GM19035 (cell line): ENCODE data around the gene ZNF568.

ENCODE experiments used
- ATAC-seq: cut with Tn5 transposase; IDR thresholded peaks from one replicate; pipeline ENCODE4 v1.9.1; 2021; ENCODE audit not compliant: unreplicated experiment

ZNF568 gene

DNA sequence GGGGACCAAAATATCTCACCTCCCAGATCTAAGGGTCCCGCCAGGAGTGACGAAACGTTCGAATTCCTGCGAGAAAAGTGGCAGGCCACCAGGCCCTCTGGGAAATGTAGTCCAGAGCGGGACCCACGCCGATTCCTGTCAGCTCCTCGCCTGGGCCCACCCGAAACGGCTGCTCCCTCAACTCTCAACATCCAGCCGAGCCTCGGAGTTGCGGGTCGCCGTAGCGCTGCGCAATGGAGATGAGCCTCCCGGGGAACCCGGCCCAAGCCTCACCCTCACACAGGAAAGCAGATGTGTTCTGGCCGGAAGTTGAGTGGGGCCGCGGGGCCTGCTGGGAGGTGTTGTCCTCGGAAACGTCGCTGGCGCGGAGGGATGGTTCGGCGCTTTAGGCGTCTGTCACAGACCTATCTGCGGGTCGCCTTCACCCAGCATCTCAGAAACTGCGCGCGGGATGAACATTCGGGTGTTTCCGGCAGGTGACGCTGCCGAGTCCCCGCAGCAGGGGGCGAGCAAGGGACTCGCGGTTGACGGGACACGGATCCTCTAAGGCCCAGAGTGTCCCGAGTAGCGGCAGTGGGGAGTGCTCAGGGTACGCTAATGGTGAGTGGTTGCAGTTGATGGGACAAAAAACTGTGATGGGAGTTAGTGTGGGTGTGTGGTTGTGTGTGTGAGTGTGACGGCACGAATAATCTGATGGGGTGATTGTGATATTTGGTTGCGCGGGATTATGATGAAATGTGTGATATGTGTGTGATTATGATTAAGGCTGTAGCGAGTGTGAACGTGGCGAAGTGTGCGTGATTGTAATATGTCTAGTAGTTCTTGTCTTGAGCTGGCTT is at the start of gene ZNF568, which contains the start of gene ZNF829:
TSS of gene ZNF568 (plus strand) at position 341 of the 839 bp plus-strand sequence. CDS start 6,439 bp downstream, outside the sequence.
TSS of gene ZNF829 (minus strand) at position 300 of the 839 bp plus-strand sequence. CDS start 1,124 bp downstream, outside the sequence.
- ATAC-seq: no peak

GRCh38 chr19:36876993-36877938 is 38.9 kb upstream of the ZNF568 start:
- no peak for ATAC-seq

DNA sequence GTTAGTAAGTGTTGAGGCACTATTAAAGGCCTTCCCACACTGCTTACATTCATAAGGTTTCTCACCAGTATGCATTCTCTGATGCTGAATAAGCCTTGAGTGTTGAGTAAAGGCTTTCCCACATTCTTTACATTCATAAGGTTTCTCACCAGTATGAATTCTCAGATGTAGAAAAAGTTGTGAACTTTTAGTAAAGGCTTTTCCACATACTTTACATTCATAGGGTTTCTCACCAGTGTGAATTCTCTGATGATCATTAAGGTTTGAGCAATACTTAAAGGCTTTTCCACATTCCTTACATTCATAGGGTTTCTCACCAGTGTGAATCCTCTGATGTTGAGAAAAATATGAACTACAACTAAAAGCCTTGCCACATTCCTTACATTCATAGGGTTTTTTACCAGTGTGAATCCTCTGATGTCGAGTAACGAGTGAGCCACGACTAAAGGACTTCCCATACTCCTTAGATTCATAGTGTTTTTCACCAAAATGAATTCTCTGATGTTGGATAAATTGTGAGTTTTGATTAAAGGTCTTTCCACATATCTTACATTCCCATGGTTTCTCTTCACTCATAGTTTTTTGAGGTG is 24.3 kb upstream of the ZNF568 start:
- ATAC-seq: no peak

GRCh38 chr19:36894849-36895383 is 21.2 kb upstream of the ZNF568 start:
- no peak for ATAC-seq

- no peak for ATAC-seq
Measured at GRCh38 chr19:36898422-36898821, 17.7 kb upstream of the ZNF568 start.

DNA sequence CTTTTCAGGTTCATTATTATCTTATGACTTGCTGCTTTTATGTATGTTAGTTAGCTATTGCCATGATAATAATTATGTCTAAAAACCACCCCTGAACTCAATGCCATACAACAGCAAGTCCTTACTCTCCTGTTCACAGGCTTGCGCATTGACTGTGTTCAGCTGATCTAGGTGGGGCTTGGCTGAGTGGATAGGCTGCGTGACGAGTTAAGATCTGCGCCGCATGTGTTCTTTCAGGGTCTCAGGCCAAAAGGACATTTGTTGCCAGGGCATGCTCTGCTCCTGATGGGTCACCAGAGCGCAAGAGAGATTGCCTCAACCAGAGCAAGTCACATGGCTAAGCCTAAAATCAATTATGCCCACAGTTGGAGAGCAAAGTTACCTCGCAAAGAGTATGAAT is 859 bp downstream of the ZNF568 start:
- no peak for ATAC-seq

- no peak for ATAC-seq
Measured at GRCh38 chr19:36918090-36918489, 2.0 kb downstream of the ZNF568 start.

DNA sequence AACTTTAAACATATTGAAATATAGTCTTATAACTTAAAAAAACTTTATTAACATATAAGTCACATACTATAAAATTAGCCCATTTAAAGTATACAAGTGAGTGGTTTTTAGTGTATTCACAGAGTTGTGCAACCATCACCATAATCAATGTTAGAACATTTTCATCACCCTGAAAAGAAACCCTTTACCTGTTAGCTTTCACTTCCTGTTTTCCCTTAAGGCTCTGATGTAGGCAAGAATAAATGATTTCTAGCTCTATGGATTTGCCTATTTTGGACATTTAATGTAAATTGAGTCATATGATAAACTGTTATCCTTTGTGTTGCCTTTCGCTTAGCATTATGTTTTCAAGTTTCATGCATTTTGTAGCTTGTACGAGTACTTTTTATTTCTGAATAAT is 15.6 kb downstream of the ZNF568 start:
- ATAC-seq: no peak

DNA sequence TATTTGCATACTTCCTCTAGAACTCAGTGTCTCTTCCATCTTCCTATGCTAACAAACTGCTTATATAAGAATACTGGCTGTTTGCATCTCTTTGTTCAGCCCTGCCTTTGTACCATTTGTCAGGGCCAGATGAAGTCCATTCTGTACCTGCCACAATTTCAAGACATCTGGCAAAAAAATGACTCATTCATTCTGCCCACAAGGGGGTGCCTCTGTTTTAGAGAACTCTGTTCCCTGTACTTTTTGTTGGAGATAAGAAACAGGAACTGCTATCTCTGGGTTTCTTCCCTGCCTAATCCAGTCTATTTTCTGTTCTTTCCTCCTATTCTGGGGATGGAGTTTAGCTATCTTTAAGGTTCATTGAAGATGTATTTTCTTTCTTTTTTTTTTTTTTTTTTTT is 23.0 kb downstream of the ZNF568 start:
- ATAC-seq: no peak

GRCh38 chr19:36950335-36951119 is 34.4 kb downstream of the ZNF568 start:
- no peak for ATAC-seq

DNA sequence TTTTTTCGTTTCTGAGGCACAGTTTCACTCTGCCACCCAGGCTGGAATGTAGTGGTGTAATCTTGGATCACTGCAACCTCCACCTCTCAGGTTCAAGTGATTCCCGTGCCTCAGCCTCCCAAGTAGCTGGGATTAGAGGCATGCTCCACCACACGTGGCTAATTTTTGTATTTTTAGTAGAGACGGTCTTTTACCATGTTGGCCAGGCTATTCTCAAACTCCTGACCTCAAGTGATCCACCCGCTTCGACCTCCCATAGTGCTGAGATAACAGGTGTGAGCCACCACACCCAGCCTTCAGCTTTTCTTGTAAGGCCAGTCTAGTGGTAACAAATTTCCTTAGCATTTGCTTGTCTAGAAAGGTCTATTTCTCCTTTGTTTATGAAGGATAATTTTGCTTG is 46.2 kb downstream of the ZNF568 start:
- ATAC-seq: no peak

DNA sequence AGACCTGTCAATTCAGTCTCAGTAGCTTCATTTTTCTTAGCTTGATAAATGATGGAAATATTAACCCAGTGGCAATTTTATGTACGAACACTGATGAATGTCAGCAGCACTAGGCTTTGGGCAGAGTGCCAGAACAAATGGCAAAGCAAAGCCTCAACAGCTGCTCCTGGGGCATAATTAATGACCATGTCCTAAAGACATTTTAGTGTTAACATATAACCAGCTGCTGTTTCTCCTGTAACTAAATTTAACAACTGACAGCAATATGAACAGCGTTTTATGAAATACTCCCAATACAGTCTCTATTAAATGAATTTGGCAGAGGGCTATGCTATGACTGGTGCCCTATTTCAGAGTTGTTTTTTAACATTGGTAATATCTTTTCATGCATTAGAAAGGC is 47.1 kb downstream of the ZNF568 start:
- no peak for ATAC-seq

DNA sequence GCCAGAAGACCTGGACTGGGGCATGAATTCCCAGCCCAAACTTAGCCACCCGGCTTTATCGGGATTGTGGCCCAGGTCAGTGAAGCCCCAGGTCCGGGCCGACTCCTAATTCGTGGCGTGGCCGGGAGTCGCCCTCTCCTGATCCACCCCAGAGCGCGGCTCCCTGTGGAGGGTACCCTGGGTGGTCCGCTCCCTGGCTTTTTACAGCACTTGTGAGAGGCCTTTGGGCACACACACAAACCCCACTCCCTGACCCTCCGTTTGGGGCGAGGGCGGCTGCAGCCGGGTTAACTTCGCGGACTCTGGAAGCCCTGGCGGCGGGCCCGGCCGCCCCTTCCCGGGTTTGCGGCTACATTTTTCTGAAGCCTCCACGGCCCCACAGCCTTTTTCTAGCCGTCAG is 56.4 kb downstream of the ZNF568 start:
- no peak for ATAC-seq

- no peak for ATAC-seq
Measured at GRCh38 chr19:36973021-36973843, 57.1 kb downstream of the ZNF568 start.

DNA sequence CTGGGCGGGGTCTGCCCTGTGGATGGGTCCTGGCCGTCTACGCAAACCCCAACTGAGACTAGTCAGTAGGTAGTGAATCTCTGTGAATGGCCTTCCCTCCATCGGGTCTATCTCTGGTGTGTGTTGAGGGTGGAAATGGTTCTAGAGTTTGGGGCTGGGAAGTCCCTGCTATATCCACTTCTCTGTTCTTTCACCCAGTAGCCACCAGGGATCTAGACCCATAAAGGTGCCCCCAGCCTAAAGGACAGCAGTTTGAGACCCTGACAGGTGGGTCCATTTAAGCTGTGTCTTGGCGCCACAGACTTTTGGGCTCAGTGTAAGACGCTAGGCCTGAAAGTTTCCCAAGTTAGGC is 57.7 kb downstream of the ZNF568 start:
- ATAC-seq: no peak

DNA sequence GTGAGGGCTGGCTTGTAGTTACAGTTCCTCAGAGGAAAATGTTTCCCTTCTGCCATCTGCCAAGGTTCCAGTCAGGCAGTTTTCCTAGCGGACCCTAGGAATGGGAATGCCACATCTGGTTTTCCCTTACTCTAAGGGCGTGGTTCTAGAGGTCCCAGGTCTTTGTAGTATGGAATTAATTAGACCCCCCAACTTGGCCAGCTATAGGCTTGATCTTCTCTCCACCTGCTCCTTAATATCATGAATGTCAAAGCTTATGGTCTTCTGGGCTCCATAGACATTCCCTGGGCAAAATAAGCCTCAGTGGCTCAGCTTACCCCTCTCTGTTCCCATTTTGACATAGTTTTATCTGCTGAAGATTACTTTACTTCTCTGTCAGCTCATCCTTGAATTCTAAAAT is 70.0 kb downstream of the ZNF568 start:
- no peak for ATAC-seq

DNA sequence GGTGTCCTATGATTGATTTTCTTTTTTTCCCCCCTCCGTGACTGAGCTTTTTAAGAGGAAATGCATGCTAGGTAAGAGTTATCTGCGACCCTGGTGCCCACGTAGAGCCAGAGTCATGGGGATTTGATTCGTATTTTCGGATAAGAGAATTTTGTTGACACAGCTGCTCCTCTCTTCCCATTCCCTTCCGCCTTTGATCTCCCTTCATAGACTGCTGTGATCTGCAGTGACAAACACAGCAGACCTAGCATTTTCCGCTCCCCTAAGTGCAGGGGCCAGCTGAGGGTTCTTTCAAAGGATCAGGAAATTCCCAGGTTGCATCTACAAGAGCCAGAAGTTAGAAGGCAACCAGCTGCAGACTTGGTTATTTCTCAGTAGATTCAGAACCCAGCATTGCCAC is 70.5 kb downstream of the ZNF568 start:
- ATAC-seq: no peak

DNA sequence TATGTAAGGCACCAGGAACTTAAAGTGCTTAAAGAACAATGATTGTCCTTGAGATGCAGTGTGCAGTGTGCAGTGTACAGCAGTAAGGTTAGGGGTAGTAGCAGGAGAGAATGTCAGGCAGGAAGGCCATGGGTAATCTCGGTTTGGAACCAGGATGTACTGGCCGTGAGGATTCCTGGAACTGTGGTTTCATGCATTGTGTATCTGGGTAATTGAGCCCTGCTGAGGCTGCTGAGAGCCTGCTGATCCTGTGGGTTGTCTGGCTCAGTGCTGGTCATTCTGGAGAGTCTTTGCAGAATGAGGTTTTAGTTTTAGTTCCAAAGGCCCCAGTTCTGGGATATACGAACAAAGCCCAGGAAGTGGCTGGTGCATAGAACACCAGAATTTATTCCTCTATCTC is 71.0 kb downstream of the ZNF568 start:
- no peak for ATAC-seq

DNA sequence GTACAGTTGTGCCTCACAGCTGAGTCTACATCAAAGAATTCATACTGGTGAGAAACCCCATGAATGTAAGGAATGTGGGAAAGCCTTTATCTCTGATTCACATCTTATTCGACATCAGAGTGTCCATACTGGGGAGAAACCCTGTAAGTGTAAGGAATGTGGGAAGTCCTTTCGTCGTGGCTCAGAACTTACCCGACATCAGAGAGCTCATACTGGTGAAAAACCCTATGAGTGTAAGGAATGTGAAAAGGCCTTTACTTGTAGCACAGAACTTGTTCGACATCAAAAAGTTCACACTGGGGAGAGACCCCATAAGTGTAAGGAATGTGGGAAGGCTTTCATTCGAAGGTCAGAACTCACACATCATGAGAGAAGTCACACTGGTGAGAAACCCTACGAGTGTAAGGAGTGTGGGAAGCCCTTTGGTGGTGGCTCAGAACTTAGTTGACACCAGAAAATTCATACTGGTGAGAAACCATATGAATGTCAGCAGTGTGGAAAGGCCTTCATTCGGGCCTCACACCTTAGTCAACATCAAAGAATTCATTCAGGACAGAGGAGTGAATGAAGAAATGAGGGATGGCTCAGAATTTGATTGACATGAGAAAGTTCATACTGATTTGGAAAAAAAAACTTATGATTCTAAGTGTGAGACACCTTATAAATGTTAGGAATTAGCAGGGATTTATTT is 81.2 kb downstream of the ZNF568 start:
- ATAC-seq: no peak
